RWPE2 (cell line): ENCODE results near the gene OIP5.
A peak's percentile ranks its signal among the peaks of the same experiment; 100 is the strongest.
"Not testable (repeated sequence)": the region's sequence is repeated elsewhere in the genome, so short reads cannot be mapped to it uniquely, and the experiment has no call there.

Source experiments
- ATAC-seq: fragments of 200-7000 bp; cut with Tn5 transposase; 3 replicates; pipeline ENCODE4 v1.9.1; 2021; ENCODE audit warnings: low read depth
- DNase-seq: peaks from one replicate; pipeline ENCODE4 v3.0.0-alpha.2; 2020; ENCODE audit warnings: low spot score
- H3K27ac ChIP-seq: fragments of 450-650 bp; 2 replicates; pipeline ENCODE4 v1.5.1; 2017; ENCODE audit warnings: mild to moderate bottlenecking; ENCODE audit not compliant: poor library complexity, severe bottlenecking
- H3K27me3 ChIP-seq: fragments of 250-450 bp; sonication (Bioruptor Pico); 2 replicates; pipeline ENCODE4 v1.5.1; 2021; ENCODE audit warnings: mild to moderate bottlenecking, moderate library complexity; ENCODE audit not compliant: insufficient read depth, poor library complexity, severe bottlenecking
- H3K36me3 ChIP-seq: fragments of 250-450 bp; sonication (Bioruptor Pico); 2 replicates; pipeline ENCODE4 v1.5.1; 2020; ENCODE audit warnings: low read depth, mild to moderate bottlenecking, moderate library complexity
- H3K4me1 ChIP-seq: fragments of 250-450 bp; sonication (Bioruptor Pico); 2 replicates; pipeline ENCODE4 v1.5.1; 2021; ENCODE audit warnings: mild to moderate bottlenecking, moderate library complexity; ENCODE audit not compliant: insufficient read depth, poor library complexity, severe bottlenecking
- H3K4me3 ChIP-seq: fragments of 250-450 bp; sonication (Bioruptor Pico); 2 replicates; pipeline ENCODE4 v1.5.1; 2021; ENCODE audit warnings: mild to moderate bottlenecking, moderate library complexity; ENCODE audit not compliant: severe bottlenecking
- H3K9me3 ChIP-seq: fragments of 250-450 bp; sonication (Bioruptor Pico); 2 replicates; pipeline ENCODE4 v1.5.1; 2021; ENCODE audit warnings: mild to moderate bottlenecking, moderate library complexity; ENCODE audit not compliant: severe bottlenecking
- TF ChIP-seq, protein P1 (sequence below): fragments of 450-650 bp; IDR thresholded peaks from one replicate; pipeline ENCODE4 v1.5.1; 2017; ENCODE audit warnings: mild to moderate bottlenecking, moderate library complexity; ENCODE audit not compliant: poor library complexity, severe bottlenecking

OIP5 gene

DNA sequence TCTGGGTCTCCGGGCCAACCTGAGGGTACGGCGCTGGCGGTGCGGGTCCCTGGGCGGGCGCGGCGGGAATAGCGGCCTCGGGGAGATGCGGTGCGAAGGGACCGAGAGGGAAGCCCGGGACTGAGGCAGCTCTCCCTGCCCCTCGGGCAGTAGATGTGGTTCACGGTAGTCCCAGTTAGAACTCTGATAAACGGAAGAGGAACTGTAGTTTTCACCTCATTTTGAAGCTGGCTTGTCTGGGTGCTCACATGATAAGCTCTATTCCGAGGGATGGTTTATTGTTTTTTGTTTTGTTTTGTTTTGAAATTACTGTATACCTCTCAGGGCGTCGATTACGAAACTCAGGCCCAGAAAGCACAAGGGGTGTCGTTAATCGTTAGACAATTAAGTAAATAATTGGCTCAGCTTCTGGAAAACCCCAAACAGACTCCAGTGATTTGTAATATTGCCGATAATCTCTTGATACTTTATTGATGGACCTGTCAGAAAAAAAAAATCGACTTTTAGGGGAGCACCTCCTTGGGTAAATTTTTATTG lies 703 bp upstream of the OIP5 start:
- Histone ChIP-seq H3K4me1 (peaks cover 13% of the 10 kb centered on the region), H3K27ac (peak overlapping the region; percentile 75), H3K36me3 (peaks cover 36% of the 10 kb centered on the region), H3K9me3 (no peaks in the 10 kb centered on the region), H3K27me3 (no peaks in the 10 kb centered on the region), H3K4me3 (peak overlapping the region; percentile 82)
- no peak for DNase-seq
- TF ChIP-seq, protein P1, sequence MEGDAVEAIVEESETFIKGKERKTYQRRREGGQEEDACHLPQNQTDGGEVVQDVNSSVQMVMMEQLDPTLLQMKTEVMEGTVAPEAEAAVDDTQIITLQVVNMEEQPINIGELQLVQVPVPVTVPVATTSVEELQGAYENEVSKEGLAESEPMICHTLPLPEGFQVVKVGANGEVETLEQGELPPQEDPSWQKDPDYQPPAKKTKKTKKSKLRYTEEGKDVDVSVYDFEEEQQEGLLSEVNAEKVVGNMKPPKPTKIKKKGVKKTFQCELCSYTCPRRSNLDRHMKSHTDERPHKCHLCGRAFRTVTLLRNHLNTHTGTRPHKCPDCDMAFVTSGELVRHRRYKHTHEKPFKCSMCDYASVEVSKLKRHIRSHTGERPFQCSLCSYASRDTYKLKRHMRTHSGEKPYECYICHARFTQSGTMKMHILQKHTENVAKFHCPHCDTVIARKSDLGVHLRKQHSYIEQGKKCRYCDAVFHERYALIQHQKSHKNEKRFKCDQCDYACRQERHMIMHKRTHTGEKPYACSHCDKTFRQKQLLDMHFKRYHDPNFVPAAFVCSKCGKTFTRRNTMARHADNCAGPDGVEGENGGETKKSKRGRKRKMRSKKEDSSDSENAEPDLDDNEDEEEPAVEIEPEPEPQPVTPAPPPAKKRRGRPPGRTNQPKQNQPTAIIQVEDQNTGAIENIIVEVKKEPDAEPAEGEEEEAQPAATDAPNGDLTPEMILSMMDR = no peak
- peak; percentile 41 for ATAC-seq

DNA sequence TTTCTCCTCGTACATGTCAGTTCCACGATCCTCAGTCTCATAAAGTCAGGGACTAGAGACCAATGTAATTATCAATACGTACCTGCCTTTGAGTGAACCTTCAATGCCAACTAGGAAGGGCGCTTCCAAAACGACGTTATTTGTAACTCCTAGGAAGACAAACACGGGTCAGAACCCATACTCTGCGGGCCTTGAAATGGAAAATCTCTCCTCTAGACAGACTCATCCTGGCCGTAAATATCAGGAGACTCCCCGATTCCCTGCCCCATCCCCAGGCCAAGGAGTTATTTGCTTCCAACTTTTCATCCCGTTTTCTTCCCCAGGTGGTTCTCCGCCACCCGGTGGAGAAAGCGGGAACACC lies 578 bp downstream of the OIP5 start:
- no peak for DNase-seq
- Histone ChIP-seq H3K27ac (peak overlapping the region; percentile 75), H3K36me3 (peaks cover 31% of the 10 kb centered on the region), H3K27me3 (no peaks in the 10 kb centered on the region), H3K9me3 (no peaks in the 10 kb centered on the region), H3K4me3 (peak overlapping the region; percentile 82), H3K4me1 (peaks cover 13% of the 10 kb centered on the region)
- TF ChIP-seq, protein P1 = peak; percentile 98
- peak; percentile 0; the same call in 1 of the 3 replicates for ATAC-seq

DNA sequence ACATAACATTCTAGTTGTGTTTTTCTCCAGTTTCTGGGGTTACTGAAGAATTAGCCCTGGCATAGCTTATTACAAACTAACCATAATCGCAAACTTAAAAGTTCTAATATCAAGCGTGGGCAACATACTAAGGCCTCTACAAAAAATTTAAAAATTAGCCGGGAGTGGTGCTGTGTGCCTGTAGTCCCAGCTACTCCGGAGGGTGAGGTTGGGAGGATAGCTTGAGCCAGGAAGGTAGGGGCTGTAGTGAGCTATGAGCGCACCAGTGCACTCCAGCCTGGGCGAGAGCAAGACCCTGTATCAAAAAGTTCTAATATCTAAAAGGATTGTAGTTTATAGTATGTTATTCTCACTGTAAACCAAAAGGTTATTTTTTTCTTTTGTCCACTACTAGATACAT lies 1.1 kb downstream of the OIP5 start:
- H3K9me3 ChIP-seq = no peaks in the 10 kb centered on the region
- ATAC-seq (no peak), DNase-seq (no peak)
- TF ChIP-seq, protein P1 = no peak
- peak overlapping the region; percentile 82 for H3K4me3 ChIP-seq
- peaks cover 35% of the 10 kb centered on the region for H3K36me3 ChIP-seq
- H3K4me1 ChIP-seq = peaks cover 13% of the 10 kb centered on the region
- no peaks in the 10 kb centered on the region for H3K27me3 ChIP-seq
- H3K27ac ChIP-seq = peak overlapping the region; percentile 75

DNA sequence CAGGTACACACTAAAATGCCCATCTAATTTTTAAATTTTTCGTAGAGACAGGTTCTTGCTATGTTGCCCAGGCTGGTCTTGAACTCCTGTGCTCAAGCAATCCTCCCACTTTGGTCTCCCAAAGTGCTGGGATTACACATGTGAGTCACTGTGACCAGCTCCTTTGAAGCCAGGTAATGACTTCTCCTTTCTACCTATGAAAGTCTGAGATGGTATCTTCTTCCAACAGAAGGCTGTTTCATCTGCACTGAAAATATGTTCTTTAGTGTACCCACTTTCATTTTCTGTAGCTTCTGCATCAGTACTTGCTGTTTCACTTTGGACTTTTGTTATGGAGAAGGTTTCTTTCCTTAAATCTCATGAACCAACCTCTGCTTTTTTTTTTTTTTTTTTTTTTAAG lies 8.8 kb downstream of the OIP5 start:
- Histone ChIP-seq H3K4me1 (no peaks in the 10 kb centered on the region), H3K4me3 (no peak overlapping the region), H3K9me3 (no peaks in the 10 kb centered on the region), H3K27ac (no peak overlapping the region), H3K27me3 (no peaks in the 10 kb centered on the region), H3K36me3 (peaks cover 47% of the 10 kb centered on the region)
- DNase-seq (no peak), ATAC-seq (0 out of 3 replicates have a peak, but pooled peaks have one; percentile 17)
- TF ChIP-seq, protein P1 = no peak

DNA sequence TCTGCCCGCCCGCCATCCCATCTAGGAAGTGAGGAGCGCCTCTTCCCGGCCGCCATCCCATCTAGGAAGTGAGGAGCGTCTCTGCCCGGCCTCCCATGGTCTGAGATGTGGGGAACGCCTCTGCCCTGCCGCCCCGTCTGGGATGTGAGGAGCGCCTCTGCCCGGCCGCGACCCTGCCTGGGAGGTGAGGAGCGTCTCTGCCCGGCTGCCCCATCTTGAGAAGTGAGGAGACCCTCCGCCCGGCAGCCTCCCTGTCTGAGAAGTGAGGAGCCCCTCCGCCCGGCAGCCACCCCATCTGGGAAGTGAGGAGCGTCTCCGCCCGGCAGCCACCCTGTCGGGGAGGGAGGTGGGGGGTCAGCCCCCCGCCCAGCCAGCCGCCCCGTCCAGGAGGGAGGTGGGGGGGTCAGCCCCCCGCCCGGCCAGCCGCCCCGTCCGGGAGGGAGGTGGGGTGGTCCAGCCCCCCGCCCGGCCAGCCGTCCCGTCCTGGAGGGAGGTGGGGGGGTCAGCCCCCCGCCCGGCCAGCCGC lies 11.5 kb downstream of the OIP5 start:
- not testable (repeated sequence) for H3K27me3 ChIP-seq, H3K4me3 ChIP-seq, H3K4me1 ChIP-seq, ATAC-seq, H3K27ac ChIP-seq, H3K9me3 ChIP-seq, DNase-seq
- peaks cover 50% of the 10 kb centered on the region for H3K36me3 ChIP-seq
